ENCODE data around the gene MRPL19.

The MRPL19 gene

DNA sequence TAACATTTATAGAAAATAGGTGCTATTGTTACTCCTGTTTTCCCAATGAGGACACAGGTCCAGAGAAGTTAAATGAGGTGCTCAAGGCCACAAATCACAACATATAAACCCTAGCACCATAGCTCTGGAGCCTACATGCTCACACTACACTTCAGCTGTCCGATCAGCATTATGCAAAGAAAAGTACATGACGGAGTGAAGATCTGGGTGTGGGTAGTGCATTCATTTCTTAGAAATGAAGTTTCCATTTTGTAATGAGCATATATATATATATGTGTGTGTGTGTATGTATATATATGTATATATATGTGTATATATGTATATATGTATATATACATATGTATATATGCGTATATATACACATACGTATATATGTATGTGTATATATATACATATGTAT is 30.2 kb upstream of the MRPL19 start:
- no peak for DNase-seq (ENCODE audit: low read depth in 2 of 2)

- DNase-seq (ENCODE audit: low read depth in 2 of 2): no peak
Measured at GRCh38 chr2:75616933-75617332, 29.6 kb upstream of the MRPL19 start.

- no peak for DNase-seq (ENCODE audit: low read depth in 2 of 2)
Measured at GRCh38 chr2:75619956-75620740, 26.4 kb upstream of the MRPL19 start.

- DNase-seq (ENCODE audit: low read depth in 2 of 2): no peak
Measured at GRCh38 chr2:75621228-75621627, 25.4 kb upstream of the MRPL19 start.

GRCh38 chr2:75622500-75622899 is 24.1 kb upstream of the MRPL19 start:
- DNase-seq (ENCODE audit: low read depth in 2 of 2): no peak

DNA sequence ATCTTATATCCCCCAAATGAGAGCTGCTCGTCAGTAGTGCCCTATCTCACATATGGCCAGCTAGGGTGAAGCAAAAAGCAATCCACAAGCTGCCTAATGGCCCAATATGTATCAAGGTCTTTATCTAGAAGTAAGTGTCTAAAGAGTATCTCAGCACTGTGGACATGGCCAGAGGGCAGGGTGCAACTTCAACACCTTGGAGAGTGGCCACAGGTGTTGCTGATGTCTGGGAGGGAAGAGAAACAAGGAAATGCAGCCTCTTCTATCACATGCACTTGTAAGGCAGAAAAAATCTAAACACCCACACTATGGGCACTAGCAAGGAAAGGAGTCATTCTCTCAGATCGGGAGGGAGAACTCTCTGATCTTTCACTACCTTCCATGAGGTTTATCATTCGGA is 23.7 kb upstream of the MRPL19 start:
- DNase-seq (ENCODE audit: low read depth in 2 of 2): no peak

- DNase-seq (ENCODE audit: low read depth in 2 of 2): peak; percentile 50 to 55
Measured at GRCh38 chr2:75627902-75628504, 18.6 kb upstream of the MRPL19 start.

DNA sequence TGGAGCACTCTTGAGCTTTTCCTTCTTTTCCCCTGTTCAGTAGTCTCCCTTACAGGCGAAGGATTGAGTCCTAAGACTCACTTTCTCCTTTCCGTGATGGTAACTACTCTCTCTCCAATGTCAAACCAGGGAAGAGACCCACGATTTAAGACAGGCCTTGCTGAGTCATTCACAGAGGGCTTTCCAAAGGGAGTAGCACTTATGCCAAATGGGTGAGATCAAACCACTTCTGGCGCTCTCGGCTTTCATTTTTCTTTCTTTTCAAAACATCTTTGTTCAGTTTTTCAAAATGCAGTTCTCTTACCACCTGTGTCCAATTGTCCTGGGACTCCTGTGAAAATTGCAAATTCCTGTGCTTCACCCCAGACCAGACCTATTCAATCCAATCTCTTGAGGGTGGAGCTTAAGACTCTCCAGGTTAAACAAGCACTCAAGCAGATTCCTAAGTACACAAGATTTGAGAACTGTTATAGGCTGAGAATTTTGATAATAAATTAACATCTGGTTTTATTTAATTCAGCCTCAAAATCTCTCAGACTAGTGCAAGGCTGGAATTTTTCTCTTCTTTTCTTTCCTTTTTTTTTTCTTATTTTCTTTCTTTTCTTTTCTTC is 14.4 kb upstream of the MRPL19 start:
- DNase-seq (ENCODE audit: low read depth in 2 of 2): no peak

GRCh38 chr2:75632813-75633212 is 13.8 kb upstream of the MRPL19 start:
- DNase-seq (ENCODE audit: low read depth in 2 of 2): no peak

GRCh38 chr2:75633620-75634019 is 13.0 kb upstream of the MRPL19 start:
- DNase-seq (ENCODE audit: low read depth in 2 of 2): no peak

GRCh38 chr2:75634945-75635344 is 11.6 kb upstream of the MRPL19 start:
- DNase-seq (ENCODE audit: low read depth in 2 of 2): no peak

- no peak for DNase-seq (ENCODE audit: low read depth in 2 of 2)
Measured at GRCh38 chr2:75637568-75637967, 9.0 kb upstream of the MRPL19 start.

DNA sequence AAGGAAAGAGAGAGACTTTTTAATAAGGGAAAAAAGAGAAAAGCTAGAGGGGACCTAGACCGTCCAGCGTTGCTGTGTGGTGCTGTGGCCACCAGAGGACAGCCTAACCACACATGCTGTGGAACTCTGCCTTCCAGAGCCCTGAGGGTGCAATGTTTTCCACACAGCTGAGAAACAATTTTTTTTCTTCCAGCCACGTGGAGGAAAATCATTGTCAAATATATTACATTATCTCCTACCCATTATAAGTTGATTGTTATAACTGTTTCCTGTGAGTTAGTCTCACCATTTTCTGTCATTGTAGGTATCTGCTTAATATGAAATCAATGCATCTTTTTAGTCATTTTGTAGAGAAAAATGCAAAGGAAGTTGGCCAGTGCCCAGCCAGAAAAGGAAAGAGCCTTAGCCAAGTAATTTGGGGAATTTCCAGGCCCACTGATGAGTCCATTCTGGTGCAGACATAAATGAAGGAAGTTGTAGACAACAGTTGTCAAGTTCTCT is 5.9 kb upstream of the MRPL19 start:
- peak; percentile 16 to 27 for DNase-seq (ENCODE audit: low read depth in 2 of 2)

- no peak for DNase-seq (ENCODE audit: low read depth in 2 of 2)
Measured at GRCh38 chr2:75641587-75641986, 5.0 kb upstream of the MRPL19 start.

GRCh38 chr2:75643980-75644379 is 2.6 kb upstream of the MRPL19 start:
- DNase-seq (ENCODE audit: low read depth in 2 of 2): no peak

DNA sequence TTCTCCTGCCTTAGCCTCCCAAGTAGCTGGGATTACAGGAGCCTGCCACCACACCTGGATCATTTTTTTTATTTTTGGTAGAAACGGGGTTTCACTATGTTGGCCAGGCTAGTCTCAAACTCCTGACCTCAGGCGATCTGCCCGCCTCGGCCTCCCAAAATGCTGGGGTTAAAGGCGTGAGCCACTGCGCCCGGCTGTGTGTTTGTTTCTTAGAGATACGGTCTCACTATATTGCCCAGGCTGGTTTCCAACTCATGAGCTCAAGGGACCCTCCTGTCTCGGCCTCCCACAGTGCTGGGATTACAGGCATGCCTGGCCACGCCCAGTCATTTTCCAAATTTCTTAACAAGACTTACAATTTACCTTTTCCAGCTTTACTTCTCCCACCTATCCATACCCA is 940 bp upstream of the MRPL19 start:
- no peak for DNase-seq (ENCODE audit: low read depth in 2 of 2)

DNA sequence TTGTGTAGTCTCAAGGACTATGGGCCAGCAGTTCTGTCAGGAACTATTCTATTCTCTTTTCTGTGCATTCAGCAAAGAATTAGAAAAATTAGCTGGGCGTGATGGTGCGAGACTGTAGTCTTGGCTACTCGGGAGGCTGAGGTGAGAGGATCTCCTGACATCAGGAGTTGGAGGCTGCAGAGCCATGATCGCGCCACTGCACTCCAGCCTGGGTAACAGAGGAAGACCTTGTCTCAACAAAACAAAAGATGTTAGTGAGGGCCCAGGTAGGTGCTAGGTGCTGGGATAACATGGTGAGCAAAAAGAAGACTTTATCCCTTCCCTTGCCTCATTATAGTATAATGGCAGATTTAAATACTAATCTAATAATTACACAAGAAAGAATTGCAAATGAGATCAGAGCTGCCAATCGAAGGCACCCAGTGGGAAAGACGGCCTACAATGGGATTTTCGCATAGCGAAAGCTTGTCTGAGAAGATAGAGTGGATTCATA is 447 bp upstream of the MRPL19 start:
- no peak for DNase-seq (ENCODE audit: low read depth in 2 of 2)

- DNase-seq (ENCODE audit: low read depth in 2 of 2): no peak
Measured at GRCh38 chr2:75647771-75648170, 1.2 kb downstream of the MRPL19 start.

- no peak for DNase-seq (ENCODE audit: low read depth in 2 of 2)
Measured at GRCh38 chr2:75654012-75654411, 7.4 kb downstream of the MRPL19 start.

- no peak for DNase-seq (ENCODE audit: low read depth in 2 of 2)
Measured at GRCh38 chr2:75655861-75656260, 9.3 kb downstream of the MRPL19 start.

- no peak for DNase-seq (ENCODE audit: low read depth in 2 of 2)
Measured at GRCh38 chr2:75656563-75656962, 10.0 kb downstream of the MRPL19 start.

- no peak for DNase-seq (ENCODE audit: low read depth in 2 of 2)
Measured at GRCh38 chr2:75657798-75658197, 11.2 kb downstream of the MRPL19 start.

GRCh38 chr2:75666911-75667310 is 20.3 kb downstream of the MRPL19 start:
- DNase-seq (ENCODE audit: low read depth in 2 of 2): no peak

Measured in stimulated activated CD8-positive, alpha-beta memory T cell treated with anti-CD3 and anti-CD28 coated beads, Interleukin-2, amount 100 ng/mL, for 48 hours (primary cell).